Smooth muscle cell of the brain vasculature (primary cell): ENCODE results near the gene CYFIP1.
"Not testable (repeated sequence)": the region's sequence is repeated elsewhere in the genome, so short reads cannot be mapped to it uniquely, and the experiment has no call there.

Experiments
- DNase-seq: peaks from one replicate; pipeline ENCODE4 v3.0.0-alpha.2; 2012; ENCODE audit warnings: low read depth, low spot score

CYFIP1 gene

DNA sequence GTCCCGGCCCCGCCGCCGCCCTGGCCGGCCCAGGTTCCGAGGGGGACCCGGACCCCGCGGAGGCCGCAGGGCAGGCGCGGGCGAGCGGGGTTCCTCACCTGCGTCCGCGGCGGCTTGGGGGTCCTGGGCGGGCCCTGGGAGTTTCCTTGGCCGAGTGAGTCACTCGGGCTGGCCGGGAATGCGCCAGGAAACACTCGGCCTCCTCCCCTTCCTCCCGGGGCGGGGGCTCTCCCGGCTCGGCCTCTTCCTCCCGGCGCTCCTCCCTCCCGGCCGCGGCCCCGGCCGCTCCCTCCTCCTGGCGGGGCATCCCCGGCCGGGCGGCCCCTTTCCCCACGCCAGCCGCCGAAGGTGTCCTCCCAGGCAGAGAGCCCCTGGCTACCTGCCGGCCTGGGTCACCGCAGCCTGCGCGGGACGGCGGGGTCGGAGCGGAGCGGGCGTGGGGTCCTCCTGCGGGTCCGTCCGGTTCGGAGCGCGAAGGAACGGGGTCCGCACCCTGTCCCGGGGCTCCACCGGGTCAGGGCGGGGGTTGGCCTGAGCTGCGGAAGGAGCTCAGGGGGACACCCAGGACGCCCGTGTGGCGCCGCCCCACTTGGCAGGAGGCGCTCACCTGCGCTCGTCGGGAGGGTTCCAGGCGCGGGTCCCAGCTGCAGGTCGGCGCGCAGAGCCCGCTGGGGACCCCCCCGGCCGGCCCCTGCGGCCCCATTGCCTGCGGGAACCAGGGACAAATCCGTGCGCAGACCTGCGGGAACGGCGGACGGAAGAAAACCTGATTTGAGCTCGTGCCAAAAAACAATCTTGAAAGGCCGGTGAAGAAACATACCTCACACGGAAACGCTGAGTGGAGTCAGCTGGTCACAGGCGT is at the start of gene CYFIP1:
TSS of gene CYFIP1 (minus strand) at position 180 of the 862 bp plus-strand sequence. CDS start 33,083 bp downstream, outside the sequence.
- DNase-seq: no peak

GRCh38 chr15:23026218-23026617 is 46.0 kb upstream of the CYFIP1 start:
- DNase-seq: no peak

- DNase-seq: no peak
These were observed 42.0 kb upstream of the CYFIP1 start for GRCh38 chr15:23022156-23022555.

DNA sequence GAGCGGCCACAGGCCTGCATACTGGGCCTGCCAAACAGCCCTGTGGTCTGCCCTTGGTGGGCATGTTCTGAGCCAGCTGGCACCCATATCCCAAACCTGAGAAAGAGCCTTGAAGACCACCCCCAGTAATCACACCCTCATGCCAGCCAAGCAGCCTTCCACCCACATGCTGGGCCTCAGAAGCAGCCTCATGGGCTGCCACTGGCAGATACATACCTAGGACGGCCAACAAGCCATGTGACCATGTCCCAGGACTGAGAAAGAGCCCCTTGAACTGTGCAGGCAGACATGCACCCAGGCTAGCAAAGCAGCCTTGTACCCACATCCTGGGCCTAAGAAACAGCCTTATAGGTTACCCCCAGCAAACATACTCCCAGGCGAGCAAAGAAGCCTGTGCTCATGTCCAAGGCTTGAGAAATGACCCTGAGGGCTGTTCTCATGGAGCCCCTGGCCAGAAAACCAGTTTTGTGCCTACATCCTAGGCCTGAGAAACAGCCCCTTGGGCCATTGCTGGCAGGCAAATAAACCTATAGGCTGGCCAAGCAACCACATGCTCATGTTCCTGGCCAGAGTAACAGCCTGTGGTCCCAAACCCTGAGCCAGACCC is 34.3 kb upstream of the CYFIP1 start:
- DNase-seq: no peak

DNA sequence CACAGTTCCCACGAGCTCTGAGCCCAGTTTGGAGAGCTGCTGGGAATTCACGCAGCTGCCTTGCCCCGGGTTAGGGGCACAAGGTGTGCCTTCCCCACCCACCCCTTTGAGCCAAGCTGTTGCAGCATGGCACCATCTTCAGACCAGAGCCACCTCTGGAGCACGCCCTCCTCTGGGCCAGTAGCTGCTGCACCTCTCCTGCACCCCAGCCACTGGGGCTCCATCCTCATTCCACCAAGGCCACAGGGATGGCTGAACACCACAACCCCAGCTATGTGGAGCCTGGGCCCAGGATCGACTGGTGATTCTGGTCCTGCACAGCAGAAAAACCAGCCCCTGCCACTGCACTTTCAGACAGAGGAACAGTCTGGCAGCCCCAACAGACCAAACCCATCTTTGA is 33.5 kb upstream of the CYFIP1 start:
- DNase-seq: no peak

- DNase-seq: not testable (repeated sequence)
These were observed 32.4 kb upstream of the CYFIP1 start for GRCh38 chr15:23012616-23013015.

DNA sequence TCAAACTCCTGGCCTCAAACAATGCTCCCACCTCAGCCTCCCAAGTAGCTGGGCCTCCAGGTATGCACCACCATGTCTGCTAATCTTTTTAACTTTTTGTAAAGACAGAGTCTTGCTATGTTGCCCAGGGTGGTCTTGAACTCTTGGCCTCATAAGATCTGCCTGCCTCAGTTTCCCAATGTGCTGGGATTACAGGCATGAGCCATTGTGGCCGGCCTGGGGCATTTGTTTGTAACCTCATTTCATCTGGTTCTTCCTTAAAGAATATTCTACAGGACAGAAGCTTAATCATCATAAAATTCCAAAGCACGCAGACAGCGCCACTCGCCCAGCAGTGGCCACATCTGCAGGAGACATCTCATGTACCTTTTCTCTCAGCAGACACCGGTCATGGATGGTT is 23.6 kb upstream of the CYFIP1 start:
- DNase-seq: no peak

- DNase-seq: no peak
These were observed 22.8 kb upstream of the CYFIP1 start for GRCh38 chr15:23002920-23003319.

- DNase-seq: no peak
These were observed 15.6 kb upstream of the CYFIP1 start for GRCh38 chr15:22995795-22996194.

- no peak for DNase-seq
These were observed 11.8 kb upstream of the CYFIP1 start for GRCh38 chr15:22992024-22992326.

GRCh38 chr15:22989576-22990477 is 9.7 kb upstream of the CYFIP1 start:
- no peak for DNase-seq

GRCh38 chr15:22988811-22989210 is 8.6 kb upstream of the CYFIP1 start:
- DNase-seq: no peak

GRCh38 chr15:22981931-22982330 is 1.8 kb upstream of the CYFIP1 start:
- DNase-seq: not testable (repeated sequence)

- DNase-seq: no peak
These were observed 1.1 kb upstream of the CYFIP1 start for GRCh38 chr15:22981051-22981840.

DNA sequence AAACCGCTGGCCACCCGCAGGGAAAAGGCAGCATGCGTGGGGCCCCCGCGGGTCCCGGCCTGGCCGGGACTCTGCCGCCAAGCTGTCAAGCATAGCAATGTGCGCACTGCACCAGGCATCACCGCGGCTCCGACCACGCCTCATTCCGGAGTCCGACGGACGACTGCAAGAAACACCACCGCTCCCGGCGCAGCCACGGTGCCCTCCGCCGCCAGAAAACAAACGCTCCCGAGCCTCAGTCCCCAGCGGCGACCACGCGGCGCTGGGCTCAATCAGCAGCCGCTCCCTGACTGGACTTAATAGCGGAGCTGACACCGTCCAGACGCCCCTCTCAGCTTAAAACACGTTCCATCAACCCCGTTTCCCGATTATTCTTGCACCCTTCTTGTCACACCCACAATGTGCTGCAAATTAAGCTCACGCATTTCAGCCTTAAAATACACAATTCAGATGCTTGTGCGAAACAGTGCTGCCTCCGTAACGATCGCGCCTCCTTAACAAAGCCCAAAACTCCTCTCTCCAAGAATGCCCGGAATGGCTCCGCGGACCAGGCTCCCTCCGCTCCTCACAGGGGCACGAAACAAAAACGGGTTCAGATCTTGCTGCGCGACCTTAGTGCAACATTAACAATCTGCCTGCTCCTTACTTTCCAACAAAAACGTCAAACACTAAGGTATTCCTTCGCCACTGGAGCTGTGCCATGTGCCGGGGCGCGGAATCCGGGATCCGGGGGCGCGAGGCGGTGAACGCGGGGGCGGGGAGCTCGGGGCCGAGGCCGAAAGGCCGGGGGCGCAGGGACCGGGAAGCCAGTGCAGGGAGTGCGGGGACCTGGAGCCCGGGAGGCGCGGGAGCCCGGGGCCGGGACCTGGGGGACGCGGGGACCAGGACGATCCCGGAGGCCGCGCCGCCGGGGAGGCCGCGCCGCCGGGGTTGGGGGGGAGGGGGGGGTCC is 655 bp downstream of the CYFIP1 start:
- DNase-seq: no peak

DNA sequence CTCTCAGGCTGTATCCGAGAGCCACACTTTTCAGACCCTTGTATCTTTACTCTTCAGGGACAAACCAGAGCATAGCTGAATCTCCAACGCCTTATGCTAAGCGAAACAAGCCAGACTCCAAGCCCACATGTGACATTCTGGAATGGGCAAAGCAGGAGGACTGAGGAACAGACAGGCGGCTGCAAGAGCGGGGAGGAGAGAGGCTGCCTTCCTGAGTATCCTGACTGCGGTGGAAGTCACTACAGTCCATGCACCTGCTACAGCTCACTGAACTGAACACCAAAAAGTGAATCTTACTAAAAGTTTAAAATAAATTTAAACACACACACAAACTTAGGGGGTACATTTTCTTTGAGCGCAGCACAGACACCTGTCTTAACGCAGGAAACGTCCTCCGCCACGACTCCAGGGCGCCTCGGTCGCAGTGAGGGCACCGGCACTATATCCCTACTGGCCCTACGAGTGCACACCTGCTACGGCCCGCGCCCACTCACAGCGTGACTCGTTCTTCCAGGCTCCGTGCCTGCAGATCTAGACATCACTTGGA is 1.4 kb downstream of the CYFIP1 start:
- no peak for DNase-seq

DNA sequence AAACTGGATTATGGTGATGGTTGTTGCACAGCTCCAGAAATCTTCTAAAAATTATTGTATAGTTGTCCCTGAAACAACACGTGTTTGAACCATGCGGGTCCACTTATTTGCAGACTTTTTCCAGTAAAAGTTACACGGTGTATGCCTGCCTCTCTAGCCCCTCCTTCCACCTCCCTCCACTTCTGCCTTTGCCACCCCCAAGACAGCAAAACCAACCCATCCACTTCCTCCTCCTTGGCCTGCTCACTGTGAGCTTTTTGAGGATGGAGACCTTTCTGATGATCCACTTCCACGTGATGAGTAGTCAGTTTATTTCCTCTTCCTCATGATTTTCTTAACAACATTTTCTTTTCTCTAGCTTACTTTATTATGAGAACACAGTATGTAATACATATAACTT is 5.4 kb downstream of the CYFIP1 start:
- no peak for DNase-seq

DNA sequence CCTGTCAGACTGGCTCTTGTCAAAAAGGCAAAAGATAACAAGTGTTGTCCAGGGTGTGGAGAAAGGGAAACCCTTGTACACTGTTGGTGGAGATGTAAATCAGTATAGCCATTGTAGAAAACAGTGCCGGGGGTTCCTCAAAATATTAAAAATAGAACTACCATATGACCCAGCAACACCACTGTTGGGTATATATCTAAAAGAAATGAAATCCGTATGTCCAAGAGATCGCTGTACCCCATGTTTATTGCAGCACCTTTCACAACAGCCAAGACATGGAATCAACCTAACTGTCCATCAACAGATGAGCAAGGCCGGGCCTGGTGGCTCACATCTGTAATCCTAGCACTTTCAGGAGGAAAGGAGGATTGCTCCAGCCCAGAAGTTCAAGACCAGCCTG is 6.2 kb downstream of the CYFIP1 start:
- DNase-seq: no peak

DNA sequence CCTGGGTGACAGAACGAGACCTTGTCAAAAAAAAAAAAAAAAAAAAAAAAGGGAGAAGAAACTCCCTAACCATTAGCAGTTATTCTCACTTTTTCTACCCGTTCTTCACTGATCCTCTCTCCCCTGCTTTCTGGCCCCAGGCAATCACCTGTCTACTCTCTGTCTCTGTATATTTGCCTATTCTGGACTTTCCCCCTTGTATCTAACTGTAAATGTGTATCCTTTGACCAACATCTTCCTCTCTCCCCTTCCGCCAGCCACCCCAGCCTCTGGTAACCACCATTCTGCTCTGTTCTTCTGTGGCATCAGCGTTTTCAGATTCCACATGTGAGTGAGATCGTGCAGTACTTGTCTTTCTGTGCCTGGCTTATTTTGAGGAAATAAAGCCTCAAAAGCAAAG is 6.9 kb downstream of the CYFIP1 start:
- DNase-seq: no peak

DNA sequence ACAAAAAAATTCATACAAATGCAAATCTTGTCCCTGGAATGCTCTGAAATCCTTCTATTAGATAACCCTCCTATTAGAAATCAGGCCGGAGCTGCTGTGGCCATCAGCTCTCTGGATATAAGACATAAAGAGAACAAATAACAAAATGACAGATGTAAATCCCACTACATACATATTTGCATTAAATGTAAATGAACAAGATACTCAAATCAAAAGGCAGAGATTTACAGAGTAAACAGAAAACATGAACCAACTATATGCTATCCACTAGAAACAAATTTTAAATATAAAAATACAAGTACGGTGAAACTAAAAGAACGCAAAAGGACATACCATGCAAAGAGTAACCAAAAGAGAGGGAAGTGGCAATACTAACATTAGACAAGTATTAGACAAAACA is 10.7 kb downstream of the CYFIP1 start:
- no peak for DNase-seq
